CD1c-positive myeloid dendritic cell (primary cell): ENCODE measurements around the gene SVIL.
"Not testable (repeated sequence)": the region's sequence is repeated elsewhere in the genome, so short reads cannot be mapped to it uniquely, and the experiment has no call there.

Source experiments
- DNase-seq: peaks from one replicate; pipeline ENCODE4 v3.0.0-alpha.2; 2016; ENCODE audit errors: extremely low spot score

SVIL gene

DNA sequence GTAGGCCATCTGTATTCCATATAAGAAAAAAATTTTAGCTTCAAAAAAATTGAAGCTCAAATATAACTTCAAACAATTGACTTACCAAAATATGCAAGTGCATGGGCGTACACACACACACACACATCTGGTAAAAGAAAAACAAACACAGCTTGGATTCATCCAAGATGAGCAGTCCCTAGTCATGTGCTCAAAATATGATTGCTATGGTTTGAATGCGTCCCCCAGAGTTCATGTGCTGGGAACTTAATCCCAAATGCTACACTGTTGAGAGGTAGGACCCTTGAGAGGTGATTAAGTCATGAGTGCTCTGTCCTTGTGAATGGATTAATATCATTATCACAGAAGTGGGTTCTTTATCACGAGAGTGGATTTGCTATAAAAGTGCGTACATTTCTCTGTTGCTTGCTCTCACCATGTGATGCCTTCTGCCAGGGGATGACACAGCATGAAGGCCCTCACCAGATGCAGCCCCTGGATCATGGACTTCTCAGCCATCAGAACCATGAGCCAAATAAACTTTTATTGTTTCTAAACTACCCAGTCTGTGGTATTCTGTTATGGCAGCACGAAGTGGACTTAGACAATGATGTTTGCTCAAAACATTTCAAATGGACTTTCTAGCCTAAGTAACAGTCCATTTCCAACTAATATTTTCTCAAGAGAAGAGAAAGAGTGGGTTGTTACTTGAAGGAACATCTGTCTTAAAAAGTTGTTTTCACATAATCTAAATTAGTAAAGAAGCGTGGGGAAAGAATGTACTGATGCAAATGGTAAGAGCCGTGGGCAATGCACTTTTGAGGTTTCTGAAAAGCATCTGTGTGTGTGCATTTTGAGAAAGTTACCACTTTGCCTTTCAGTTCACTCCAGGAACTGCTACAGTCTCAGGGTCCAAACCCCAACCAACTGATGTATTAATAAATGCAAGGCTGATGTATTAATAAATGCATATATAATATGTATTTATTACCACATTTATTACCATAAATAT lies 15.1 kb upstream of the SVIL start:
- DNase-seq: no peak

DNA sequence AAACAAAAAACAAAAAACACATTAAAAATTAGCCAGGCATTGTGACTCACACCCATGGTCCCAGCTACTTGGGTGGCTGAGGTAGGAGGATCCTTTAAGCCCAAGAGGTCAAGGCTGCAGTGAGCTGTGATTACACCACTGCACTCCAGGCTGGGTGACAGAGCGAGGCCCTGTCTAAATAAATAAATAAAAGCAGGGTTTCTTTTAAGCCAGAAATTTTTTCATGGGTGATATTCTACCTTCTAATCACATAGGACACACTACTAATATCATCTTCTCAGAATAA lies 14.2 kb upstream of the SVIL start:
- DNase-seq: no peak

DNA sequence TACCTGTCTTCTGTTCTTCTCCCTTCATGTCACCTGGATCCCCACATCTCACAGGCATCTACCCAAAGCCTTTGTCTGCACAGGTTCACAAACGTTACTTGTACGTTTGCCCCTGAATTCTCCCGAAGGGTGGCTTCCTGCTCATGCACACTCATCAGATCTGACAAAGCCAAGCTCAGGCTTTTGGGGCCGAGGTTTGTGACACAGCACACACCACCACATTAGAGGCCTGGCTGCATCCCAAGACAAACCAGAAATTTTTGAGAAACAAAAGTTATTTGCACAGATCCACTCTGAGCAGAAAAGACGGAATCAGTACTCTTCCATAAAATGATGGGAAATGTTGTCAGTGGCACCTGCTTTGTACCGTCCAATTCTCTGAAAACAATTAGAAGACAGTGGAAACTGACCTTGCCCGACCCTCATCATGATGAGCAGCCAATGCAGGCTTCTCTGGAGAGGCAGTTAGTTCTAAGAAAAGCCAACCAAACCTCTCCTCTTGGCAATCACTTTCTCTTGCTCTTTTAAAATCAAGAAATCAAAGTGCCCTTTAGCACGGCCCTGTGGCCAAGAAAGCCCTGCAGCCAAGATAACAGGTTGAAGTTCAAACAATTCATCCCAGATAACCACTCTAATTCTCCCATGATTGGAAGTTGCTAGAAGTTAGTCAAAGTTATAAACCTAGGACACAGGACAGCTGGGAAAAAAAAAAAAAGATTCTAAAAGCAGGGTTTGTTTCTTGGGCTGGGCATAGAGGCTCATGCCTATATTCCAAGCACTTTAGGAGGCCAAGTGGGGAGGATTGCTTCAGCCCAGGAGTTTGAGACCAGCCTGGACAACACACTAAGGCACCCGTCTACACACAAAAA lies 13.6 kb upstream of the SVIL start:
- DNase-seq: no peak

DNA sequence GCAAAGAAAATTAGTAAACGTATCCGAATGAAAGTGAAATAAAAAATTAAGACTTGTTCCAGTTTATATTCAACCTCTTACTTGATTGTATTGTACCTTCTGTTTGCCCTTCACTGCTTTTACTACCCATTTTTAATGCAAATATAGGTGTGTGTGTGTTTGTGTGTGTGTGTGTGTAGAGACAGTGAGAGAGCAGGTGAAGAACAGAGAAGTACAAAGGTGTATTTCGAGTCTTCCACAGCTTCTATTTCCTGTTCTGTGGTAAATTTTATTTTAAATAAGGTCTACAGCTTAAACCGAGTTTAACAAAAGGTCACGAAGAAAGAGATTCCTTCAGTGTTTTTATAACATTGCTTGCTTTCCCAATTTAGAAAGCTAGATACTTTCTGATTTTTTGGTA lies 12.7 kb upstream of the SVIL start:
- DNase-seq: no peak

DNA sequence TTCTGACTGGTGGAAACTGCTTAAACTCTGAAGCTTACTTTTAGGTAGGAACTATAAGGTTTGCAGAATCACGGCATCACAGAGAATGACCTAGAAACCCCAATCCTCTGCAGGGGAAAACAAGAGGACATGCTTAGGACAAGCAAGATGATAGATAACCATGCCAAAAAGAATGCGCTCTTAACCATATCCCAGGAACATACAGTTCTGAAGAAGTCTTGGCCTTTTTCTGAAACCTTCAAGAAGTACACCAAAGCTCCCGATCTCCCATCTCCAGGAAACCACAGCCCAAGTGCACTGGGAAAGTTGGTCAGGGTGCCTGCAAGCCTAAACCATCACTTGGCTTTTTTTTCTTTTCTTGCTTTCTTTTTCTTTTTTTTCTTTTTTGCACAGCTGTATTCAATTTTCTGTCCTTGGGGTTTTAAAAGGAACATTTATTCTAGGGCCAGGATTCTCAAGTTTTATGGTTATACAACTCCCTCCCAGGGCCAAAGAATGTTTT lies 12.2 kb upstream of the SVIL start:
- no peak for DNase-seq

DNA sequence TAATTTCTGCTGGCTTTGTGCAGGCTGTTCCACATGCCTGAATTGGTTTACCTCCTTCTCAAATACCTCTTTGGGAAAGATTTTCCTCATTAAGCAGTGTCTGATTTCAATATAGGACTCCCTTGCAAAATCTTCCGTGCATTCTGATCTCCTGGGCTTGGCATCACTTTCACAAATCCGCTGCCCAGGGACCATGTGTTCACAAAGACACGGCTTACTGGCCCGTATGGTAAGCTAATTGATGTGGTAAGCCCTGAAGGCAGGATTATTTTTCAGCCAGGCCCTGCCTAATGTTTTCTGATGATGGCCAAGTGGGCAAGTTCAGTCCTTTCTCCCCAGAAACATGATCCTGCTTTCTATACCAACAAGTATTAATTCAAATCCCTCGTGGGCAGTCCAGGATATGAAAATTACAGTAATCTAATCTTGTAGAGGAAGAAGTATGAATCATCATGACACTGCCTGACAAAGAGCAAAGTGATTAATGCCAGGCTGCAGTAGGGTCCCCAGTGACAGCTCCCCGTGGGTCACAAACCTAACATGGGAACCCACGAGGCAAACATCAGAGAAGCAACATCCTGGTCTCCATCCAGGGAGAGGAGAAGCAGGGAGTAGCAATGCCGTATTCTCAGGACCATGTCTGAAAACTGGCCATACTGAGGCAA lies 11.6 kb upstream of the SVIL start:
- peak; percentile 16 for DNase-seq

DNA sequence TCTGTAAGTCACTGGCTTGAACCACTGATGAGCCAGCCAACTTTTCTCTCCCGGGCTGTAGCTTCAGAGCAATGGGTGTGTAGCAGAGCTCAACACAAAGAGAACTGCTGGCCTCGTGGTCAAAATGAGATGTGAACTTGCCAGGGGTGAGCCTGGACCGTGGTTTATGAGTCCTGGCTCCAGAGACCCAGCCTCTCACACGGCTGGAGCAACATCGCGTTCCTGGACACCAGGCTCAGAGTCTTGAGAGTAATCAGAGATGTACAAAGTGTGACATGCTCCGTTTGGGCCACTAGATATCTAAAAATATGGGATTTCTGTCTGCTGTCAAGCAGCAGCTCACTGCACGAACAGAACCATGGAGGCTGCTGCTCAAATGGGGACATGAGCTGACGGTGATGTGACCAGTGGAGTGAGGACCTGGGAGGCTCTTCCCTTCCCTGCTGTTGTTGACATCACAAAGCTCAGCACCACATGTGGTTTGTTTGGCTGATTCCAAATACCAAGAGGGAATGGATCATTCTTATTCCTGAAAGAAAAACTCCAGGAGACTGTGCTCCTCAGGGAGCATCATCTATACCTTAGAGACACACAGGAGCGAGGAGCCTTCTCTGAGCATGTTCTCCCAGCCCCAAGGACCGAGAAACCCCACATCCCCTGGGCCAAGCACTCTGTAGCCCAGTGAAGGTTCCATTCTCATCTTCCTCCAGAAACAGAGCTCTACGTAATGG lies 9.2 kb upstream of the SVIL start:
- DNase-seq: no peak

DNA sequence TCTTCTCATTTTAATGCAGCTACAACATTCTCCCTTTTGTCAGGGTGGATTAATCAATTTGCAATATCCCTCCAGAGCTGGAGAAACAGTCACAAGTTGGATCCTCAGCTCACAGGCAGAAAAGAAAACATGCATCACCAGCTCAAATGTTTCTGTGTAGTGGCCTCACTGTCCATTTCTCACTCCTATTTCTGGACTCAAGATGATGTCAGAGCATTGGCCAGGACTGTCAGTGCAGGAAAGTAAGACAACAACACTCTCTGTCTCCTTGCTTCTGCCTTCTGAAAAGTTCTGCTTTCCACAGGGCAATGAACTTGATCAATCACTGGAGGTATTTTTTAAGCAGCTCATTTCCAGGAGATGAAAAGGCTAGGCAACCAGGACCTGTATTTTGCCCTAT lies 8.2 kb upstream of the SVIL start:
- no peak for DNase-seq

DNA sequence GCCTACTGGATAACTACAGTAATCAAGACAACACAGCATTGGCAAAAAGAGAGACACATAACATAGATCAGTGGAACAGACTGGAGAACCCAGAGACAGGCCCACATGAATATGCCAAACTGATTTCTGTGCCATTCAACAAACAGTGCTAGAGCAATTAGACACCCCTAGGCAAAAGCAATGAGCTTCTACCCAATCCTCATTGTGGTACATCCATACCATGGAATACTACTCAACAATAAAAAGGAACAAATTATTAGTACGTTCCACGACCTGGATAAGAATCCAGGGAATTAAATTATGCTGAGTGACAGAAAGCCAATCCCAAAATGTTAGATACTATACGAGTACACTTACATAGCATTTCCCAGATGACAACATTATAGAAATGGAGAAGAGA lies 2.8 kb upstream of the SVIL start:
- DNase-seq: no peak

DNA sequence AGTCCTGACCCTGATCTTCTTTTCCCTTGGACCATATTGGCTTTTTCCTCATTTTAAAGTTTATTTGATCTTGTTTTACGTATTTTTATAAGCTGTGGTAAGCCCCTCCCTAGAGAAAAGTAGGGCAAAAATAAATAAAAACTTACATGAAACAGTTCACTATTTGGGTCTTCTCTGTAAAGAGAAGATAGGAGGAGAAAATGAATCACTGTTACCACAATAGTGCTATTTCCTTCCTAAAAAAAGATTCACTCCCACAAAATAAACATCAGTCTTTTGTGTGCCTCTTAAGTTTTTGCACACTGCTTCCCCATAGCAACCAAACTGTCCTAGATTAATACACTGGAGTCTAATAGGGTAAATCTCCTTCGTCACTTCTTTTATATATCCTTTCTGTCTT lies 1.4 kb upstream of the SVIL start:
- peak; percentile 63 for DNase-seq

DNA sequence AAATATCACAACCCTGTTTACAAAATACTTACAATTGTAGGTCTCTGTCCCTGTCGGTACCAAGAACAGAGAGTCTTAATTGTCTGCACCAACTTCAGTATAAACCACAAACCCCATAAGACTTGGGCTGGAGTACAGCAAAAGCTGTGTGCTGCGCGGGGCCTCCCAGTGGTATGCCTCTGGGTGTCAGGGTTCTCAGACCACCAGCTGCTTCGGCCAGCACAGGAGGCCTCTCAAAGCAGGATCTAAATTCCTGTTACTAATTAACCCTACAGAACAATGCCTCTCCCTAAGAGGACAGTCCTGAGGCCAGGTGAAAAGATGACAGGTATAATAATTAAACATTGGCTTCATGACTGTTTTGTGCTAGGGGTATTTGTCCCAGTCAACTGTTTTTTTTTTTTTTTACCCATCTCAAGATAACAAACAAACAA lies 957 bp upstream of the SVIL start:
- no peak for DNase-seq

DNA sequence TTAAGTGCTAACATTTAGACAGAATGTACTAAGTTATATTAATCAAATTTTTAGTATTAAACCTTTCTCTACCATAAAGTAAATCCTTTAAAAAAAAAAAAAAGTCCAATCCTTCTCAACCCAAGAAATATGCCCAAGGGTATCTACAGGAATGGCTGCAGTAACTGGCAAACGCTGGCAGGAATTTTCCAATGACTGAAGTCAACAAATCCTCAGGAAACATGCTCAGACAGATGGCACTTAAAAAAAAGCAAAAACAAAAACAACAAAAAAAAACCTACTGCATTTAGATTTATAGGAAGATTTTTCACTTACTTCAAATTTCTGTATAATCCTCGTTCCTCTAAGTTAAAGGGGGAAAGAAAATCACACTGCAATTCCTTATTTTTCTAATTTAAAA lies 666 bp downstream of the SVIL start:
- DNase-seq: no peak

DNA sequence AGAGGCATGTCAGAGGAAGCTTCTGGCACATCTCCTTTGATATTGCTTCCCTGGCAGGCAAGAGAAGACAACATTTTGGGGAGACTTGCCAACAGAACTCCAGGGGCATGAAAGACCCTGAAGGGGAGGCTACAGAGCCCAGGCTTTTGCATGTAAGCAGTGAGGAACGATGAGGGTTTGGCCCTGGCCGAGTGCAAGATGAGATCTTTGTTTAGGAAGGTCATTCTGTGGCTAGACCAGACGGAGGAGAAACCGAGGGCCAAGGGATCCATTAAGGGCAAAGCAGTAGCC lies 3.8 kb downstream of the SVIL start:
- no peak for DNase-seq

DNA sequence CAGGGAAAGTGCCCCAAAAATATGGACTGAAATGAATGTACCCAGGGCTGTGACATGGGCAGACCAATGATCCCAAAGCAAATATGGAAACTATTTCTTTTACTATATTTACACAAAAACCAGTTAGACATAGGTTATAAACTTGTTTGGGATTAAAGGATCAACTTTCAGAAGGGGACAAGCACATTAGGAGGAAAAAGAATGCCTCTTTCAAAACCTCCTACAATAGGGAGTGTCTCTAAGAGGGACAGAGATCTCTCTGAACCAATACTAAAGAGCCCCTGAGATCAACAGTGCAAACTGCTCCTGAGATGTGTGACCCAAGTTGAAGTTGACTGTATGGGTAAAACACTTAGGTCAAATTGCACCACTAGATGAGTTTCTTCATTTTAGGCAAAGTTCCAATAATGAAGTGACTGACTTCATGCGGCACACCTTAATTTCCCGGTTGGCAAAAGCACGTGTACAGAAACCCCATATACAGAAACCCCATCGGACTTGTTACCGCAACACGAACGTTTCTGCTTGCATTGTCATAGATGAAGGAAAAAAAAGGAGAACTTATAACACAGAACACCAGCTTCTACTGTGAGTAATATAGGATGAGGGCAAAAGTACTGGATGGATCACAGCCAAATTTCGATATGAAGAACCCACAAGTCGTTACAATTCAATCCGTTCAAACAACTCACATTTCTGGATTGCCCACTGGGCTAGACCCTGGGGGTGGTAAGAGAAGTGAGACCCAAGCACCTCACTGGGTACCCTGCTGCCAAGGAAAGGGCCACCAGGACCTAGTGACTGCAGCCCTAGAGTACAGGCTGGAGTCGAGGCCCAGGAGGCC lies 4.3 kb downstream of the SVIL start:
- DNase-seq: peak; percentile 79

DNA sequence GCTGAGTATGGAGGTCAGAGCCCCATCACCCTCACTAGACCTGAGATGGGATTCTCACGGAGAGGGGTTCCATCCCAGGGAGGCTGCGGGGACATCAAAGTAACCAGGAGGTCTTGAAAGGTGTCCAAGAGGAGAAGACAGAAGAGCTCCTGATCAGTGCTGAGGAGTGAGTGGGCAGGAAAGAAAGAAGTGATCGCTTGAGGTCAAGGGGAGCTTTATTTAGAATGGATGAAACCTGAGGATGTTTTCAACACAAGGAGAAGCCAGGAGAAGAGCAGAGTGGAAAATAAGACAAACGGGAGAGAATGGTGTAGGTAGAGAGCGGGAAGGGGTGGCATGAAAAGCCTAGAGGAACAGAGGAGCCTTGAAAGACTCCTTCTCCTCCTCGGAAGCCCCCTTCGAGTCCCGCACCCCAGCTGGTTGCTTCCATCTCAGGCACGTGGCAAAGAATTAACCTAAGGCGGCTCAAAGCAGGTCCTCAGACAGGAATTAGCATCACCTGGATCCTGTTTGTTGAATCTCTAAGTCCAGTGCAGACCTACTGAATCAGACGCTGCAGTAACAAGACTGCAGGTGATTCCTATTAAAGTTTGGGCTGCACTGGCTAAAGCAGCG lies 5.8 kb downstream of the SVIL start:
- DNase-seq: no peak

DNA sequence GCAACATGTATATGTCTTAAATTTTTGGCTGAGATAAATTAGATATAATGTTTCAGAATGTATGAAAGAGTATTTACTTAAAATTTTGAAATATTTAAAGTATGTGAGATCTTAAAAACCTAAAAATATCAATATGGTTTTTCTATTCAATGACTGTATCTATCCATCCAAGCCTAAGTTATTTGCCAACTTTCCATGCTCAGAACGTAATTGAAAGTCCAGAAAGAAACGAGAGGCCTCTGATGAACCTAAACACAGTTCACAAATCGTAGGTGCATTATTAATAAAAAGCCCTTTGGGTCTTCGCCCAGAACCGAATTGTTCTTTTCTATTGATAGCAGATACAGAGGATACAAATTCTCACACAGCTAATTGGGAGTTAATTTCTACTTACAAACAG lies 6.5 kb downstream of the SVIL start:
- DNase-seq: no peak

DNA sequence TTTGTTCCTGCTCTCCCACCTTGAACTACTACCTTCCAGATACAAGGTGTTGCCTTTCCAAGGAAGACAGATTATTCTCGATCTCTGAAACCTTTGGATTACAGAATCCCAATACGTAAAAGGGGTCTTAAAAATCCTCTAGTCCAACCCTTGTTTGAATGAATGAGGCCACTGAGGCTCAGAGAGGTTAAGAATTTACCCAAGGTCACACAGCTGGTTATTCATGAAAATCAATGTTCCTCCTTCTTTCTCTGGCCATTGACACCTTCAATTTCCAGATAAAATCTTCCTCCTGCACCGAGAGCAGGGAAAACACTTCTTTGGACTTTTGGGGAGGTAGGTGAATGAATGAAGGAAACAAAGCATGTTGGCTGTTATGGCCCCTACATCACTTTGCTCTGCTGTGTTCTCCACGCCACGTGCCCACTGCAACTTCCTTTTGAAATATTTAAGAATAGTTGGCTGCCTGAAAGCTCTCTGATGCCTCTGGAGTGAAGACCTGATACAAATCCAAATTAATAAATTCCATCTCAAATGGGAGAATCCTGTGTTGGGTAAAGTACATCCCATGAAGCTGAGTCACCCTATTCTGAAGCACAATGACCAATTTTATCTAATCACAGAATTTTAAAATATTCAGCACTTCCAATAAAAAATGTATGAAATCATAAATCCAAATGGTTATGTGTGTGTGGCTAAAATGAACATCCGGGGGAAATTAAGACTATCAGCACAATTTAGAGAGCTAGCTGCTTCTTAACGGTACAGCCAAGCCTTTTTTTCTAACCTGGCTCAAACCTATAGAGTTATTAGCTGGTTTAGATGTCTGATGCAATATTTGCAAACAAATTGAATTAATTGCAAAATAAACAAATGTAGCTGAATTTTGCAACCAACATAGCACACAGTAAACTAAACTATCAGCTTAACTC lies 7.3 kb downstream of the SVIL start:
- DNase-seq: no peak

DNA sequence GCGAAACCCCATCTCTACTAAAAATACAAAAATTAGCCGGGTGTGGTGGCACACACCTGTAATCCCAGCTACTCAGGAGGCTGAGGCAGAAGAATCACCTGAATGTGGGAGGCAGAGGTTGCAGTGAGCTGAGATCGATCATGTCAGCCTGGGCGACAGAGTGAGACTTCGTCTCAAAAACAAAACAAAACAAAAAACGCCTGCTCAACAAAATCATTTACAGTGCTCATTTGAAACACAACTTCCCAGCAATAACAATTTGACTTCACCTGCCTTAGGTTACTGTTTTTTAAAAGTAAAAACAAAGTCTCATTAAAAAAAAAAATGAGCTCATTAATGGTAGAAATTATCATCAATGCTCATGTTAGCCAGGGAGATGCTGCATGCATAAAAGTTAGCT lies 10.4 kb downstream of the SVIL start:
- not testable (repeated sequence) for DNase-seq

DNA sequence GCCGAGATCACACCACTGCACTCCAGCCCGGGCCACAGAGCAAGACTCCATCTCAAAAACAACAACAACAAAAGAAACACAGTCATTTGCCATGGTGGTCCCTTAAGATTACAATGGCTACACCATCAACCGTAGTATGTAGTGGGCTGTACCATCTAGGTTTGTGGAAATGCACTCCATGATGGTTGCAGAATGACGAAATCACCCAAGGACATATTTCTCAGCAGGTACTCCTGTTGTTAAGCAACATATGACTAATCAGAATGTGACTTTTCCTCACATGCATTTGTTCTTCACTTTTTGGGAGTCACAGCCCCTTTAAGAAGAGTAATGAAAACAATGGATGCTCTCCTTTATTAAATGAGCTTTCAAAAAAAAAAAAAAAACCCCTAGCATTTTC lies 11.0 kb downstream of the SVIL start:
- DNase-seq: no peak
